H54 (cell line): ENCODE data around the gene STXBP6.

ENCODE experiments used
- DNase-seq: peaks from one replicate; pipeline ENCODE4 v3.0.0; 2011; ENCODE audit warnings: low spot score, mixed read lengths; ENCODE audit not compliant: insufficient read length
- FAIRE-seq: peaks from 3 replicates; lab custom pipeline; 2011; peaks lifted over from hg19 to GRCh38; lab: Jason Lieb, UNC
- POLR2A ChIP-seq: IDR thresholded peaks from 2 replicates; pipeline ENCODE4 v1.6.1; 2011; ENCODE audit warnings: low read depth, mild to moderate bottlenecking, low read length

The STXBP6 gene

GRCh38 chr14:25067600-25067999 lies 17.7 kb upstream of the STXBP6 start:
- FAIRE-seq (no peak), DNase-seq (no peak)
- no peak for TF ChIP-seq POLR2A

- FAIRE-seq (no peak), DNase-seq (no peak)
- TF ChIP-seq POLR2A = no peak
Measured at GRCh38 chr14:25062022-25062321, 12.0 kb upstream of the STXBP6 start.

GRCh38 chr14:25056688-25057078 lies 6.7 kb upstream of the STXBP6 start:
- FAIRE-seq (no peak), DNase-seq (no peak)
- TF ChIP-seq POLR2A = no peak

DNA sequence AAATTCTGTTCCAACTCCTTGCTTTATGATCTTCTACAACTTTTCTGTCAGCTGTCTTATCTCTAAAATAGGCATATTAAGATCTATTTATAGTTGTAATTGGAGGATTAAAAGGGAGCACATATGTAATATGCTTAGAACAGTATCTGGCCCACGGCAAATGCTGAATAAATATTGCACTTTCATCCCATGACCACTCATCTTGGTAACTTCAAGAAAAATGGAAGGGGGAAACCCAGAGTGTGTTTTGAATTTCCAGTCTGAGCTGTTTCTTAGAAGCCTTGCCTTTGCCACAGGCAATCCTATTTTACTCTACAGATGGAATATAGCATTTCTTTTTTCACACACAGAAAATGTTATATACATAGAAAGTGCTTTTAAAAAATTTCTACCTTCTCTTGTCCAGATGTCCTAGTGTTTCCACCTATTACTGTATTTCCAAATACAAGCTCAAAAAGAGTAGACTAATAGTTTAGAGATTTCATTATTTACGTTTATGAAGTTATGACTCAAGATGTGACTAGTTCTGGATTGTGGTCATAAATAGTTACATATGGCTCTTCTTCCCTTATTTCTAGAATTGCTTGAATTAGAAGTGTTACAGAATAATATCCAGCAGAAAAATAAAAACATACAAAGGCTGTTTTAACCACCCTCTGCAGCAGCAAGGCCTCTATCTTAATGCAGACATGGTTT lies 6.2 kb upstream of the STXBP6 start:
- no peak for TF ChIP-seq POLR2A
- FAIRE-seq (no peak), DNase-seq (no peak)

DNA sequence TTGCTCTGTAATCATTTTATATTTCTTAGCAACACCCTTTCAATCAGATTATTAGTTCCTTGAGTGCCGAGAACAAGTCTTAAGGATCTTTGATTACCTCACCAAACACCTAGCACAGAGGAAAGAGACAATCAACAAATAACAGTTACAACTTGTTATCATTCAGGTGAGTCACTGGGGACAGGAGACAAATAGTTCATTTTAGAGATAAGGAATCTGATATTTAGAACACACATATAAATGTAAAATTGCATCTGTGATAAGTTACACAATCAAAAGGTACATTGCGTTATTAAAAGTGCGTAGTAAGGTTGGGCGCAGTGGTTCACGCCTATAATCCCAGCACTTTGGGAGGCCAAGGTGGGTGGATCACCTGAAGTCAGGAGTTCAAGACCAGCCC lies 5.1 kb upstream of the STXBP6 start:
- TF ChIP-seq POLR2A = no peak
- no peak for FAIRE-seq
- DNase-seq = no peak

DNA sequence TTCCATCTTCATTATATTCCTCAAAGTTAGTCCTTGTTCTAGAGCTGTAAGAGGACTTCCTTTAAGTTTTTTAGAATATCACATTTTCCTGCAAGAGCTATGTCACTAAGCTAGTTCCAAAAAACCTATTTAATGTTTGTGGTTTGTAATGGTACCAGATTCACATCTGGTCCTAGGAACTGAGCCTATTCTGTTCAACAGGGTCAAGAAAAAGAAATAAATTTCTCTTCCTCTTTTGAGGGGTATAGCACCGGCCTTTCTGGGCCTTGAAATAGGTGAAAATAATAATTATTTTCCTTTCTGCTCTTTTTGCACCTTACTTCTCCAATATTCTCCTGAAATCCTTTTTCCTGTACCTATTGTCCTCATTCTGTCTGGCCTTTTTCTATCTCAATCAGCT lies 3.6 kb upstream of the STXBP6 start:
- no peak for TF ChIP-seq POLR2A
- DNase-seq (no peak), FAIRE-seq (no peak)

GRCh38 chr14:25052921-25053320 lies 3.0 kb upstream of the STXBP6 start:
- TF ChIP-seq POLR2A = no peak
- FAIRE-seq (no peak), DNase-seq (no peak)

GRCh38 chr14:25052385-25052784 lies 2.4 kb upstream of the STXBP6 start:
- no peak for DNase-seq
- no peak for TF ChIP-seq POLR2A
- FAIRE-seq = no peak

GRCh38 chr14:25050269-25051150 lies 563 bp upstream of the STXBP6 start:
- DNase-seq (no peak), FAIRE-seq (no peak)
- TF ChIP-seq POLR2A = no peak

- no peak for FAIRE-seq
- TF ChIP-seq POLR2A = no peak
- no peak for DNase-seq
Measured at GRCh38 chr14:25049093-25049567, 817 bp downstream of the STXBP6 start.

DNA sequence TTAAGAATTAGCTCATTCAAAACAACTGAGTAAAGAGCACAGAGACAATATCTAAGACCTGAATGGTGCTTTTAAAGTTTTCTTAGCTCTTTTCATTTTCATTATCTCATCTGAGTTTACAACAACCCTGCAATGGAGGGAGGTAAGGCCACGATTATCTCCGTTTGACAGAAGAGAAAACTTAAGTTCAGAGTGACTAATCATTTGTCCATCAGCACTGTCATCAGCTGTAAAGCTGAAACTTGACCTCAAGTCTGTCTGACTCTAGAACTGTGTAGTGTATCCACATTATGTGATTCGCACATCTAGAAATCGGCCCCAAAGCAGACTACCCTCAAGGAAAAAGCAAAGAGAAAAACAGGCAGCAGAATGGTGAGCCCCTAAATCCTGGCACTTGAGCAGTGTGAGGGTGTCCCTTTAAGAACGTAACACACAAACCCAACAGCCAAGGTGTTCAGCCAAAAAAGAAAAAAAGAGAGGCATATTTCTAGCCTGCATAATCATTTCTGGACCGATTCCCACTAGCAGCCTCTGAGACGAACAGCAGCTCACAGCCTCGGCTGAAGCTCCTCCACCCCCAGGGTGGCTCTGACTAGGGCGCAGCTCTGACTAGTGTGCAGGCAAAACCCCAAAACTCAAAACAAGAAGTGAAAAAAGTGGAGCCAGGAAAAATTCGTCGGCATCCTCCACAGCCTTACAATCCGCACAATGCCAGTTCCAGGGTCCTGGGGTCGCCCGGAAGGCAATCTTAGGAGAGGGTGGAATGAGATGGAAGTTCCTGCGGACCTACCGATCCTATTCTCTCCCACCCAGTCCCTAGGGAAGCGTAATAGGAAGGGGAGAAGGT lies 1.6 kb downstream of the STXBP6 start:
- no peak for FAIRE-seq
- TF ChIP-seq POLR2A = no peak
- no peak for DNase-seq

DNA sequence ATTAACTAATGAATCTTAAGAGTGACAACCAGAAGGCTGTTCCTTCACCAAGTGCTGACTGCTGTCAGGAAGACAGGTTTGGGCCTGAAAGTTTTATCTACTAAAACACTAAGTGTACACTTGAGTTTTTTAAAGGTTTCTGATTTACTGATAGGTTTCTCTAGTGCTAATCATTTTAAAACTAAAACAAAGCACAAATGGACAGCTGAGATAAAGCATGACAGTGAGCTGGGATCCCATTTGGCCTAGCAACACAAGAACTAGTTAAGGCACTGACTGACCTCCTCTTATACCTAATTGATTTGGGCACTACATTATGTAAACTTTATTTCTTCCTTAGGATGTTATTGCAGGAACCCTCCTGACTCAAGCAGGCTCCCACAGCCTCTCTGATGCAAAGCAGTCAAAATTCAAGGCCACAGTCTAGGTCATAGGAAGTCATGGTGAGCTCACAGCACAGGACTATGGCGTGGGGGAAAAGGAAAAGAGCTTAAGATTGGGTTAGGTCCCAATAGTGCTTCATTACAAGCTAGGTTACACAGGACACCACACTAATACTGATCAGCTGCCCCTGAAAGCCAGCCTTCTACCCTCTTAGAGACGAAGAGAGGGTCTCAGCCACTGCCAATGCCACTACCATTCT lies 3.5 kb downstream of the STXBP6 start:
- TF ChIP-seq POLR2A = no peak
- DNase-seq (no peak), FAIRE-seq (no peak)

DNA sequence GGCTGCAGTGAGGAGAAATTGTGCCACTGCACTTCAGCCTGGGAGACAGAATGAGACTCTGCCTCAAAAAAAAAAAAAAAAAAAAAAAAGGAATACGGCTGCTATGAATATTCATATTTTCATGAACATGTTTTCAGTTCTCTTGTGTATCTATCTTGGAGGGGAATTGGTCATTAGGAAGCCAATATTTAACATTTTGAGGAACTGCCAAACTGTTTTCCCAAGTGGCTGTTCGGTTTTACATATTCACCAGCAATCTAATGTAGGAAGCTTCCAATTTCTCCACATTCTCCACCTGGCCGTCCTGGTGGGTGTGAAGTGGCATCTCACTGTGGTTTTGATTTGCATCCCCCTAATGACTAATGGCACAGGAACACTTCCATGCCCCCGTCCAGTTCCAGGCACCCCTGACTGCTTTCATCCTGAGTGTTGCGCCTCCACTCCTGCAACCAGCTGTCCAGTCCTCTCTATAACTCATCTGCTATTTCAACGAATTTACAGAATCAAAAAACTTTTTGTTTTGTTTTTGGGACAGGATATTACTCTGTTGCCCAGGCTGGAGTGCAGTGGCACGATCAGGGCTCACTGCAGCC lies 5.7 kb downstream of the STXBP6 start:
- no peak for FAIRE-seq
- no peak for TF ChIP-seq POLR2A
- no peak for DNase-seq
